HepG2 (cell line): ENCODE data around the gene URM1. TPM values are rescaled to one million over a fixed set of nuclear protein-coding genes. Genes with fewer than 3 reads are reported as not detected.

Experiments used
- ATAC-seq: fragments of 200-7000 bp; cut with Tn5 transposase; 3 replicates; pipeline ENCODE4 v1.9.1; 2020; ENCODE audit warnings: mild to moderate bottlenecking, moderate library complexity
- BruUV-seq: library from RNA; stranded (reverse); fragments of 400-500 nt; replicated peaks from 2 replicates; lab custom pipeline; 2021; lab: Mats Ljungman, UMichigan
- CTCF ChIA-PET: fragments of 300-600 bp; formaldehyde crosslinking; extraction: SDS; loops from one replicate; lab custom pipeline; 2021; ENCODE audit warnings: low total read pairs, inconsistent platforms, low intra/inter-chr PET ratio; lab: Yijun Ruan, JAX
- POLR2A ChIA-PET: fragments of 350-600 bp; sonication (Branson Sonifier 250); formaldehyde crosslinking; loops from one replicate; lab custom pipeline; 2020; ENCODE audit warnings: antibody characterized with exemption, inconsistent platforms; lab: Yijun Ruan, JAX
- DNase-seq: peaks from one replicate; pipeline ENCODE4 v3.0.0-alpha.2; 2015; ENCODE audit warnings: low spot score
- FAIRE-seq: peaks from 3 replicates; lab custom pipeline; 2011; peaks lifted over from hg19 to GRCh38; lab: Jason Lieb, UNC
- H2AFZ ChIP-seq: one replicate; pipeline ENCODE4 v1.6.1; 2011; ENCODE audit warnings: low read length, inconsistent platforms
- H3K27ac ChIP-seq: fragments of 300-600 bp; 3 replicates; pipeline ENCODE4 v1.8.0; 2011; ENCODE audit warnings: mixed run types, mild to moderate bottlenecking, mixed read lengths, low read length, inconsistent platforms; ENCODE audit not compliant: insufficient read depth; ENCODE audit errors: extremely low read length
- H3K27me3 ChIP-seq, 2 experiments: fragments of 200-600 bp in 1 of 2; 2 replicates in 1 of 2; 3 replicates in 1 of 2; pipeline versions ENCODE4 v1.6.0 to v1.8.0; 2011; ENCODE audit warnings: low read length in 2 of 2, mild to moderate bottlenecking in 2 of 2, moderate library complexity in 2 of 2, inconsistent platforms in 1 of 2; ENCODE audit not compliant: insufficient read depth in 2 of 2, control insufficient read depth in 1 of 2
- H3K36me3 ChIP-seq, 2 experiments: fragments of 200-600 bp in 1 of 2; replicated peaks in 1 of 2; 2 replicates in 1 of 2; 3 replicates in 1 of 2; pipeline versions ENCODE4 v1.5.1 to v1.8.0; 2011; ENCODE audit warnings: low read length in 2 of 2, inconsistent platforms in 1 of 2; ENCODE audit not compliant: insufficient read depth in 2 of 2, control insufficient read depth in 1 of 2
- H3K4me1 ChIP-seq: 2 replicates; pipeline ENCODE4 v1.5.1; 2012; ENCODE audit warnings: low read length, inconsistent platforms; ENCODE audit not compliant: insufficient read depth
- H3K4me2 ChIP-seq: 2 replicates; pipeline ENCODE4 v1.6.0; 2011; ENCODE audit warnings: low read depth, low read length, inconsistent platforms
- H3K4me3 ChIP-seq, 3 experiments: fragments of 200-600 bp in 1 of 3; sonication (generic), shearing (Covaris generic) in 1 of 3; replicated peaks in 1 of 3; 2 replicates each; pipeline ENCODE4 v1.5.1; 2011 to 2016; ENCODE audit warnings: low read length in 3 of 3, inconsistent platforms in 2 of 3, low read depth in 2 of 3, mild to moderate bottlenecking in 2 of 3, control low read depth in 1 of 3, mixed read lengths in 1 of 3; ENCODE audit not compliant: insufficient read depth in 1 of 3
- H3K79me2 ChIP-seq: one replicate; pipeline ENCODE4 v1.6.1; 2011; ENCODE audit warnings: low read length, inconsistent platforms; ENCODE audit not compliant: insufficient read depth
- H3K9ac ChIP-seq: 2 replicates; pipeline ENCODE4 v1.6.0; 2011; ENCODE audit warnings: mild to moderate bottlenecking, low read depth, low read length, inconsistent platforms; ENCODE audit not compliant: insufficient read depth
- H3K9me3 ChIP-seq: 2 replicates; pipeline ENCODE4 v1.5.1; 2012; ENCODE audit warnings: mild to moderate bottlenecking, low read length
- H4K20me1 ChIP-seq: 2 replicates; pipeline ENCODE4 v1.6.0; 2011; ENCODE audit warnings: inconsistent platforms, mild to moderate bottlenecking, low read length, moderate library complexity; ENCODE audit not compliant: insufficient read depth
- AGO2 ChIP-seq: fragments of 200-400 bp; formaldehyde crosslinking; optimal IDR thresholded peaks from 2 replicates; pipeline ENCODE3; 2017; ENCODE audit warnings: mild to moderate bottlenecking, low read depth, low read length, moderate library complexity
- ATF2 ChIP-seq: sonication (generic); formaldehyde crosslinking; IDR thresholded peaks from 2 replicates; pipeline ENCODE4 v1.4.0; 2020; ENCODE audit warnings: missing genetic modification reagents
- ATF7-NPFF ChIP-seq: sonication (generic); formaldehyde crosslinking; IDR thresholded peaks from 2 replicates; pipeline ENCODE4 v1.8.1; 2023; ENCODE audit warnings: mild to moderate bottlenecking, low read depth, missing genetic modification reagents, moderate library complexity
- CBX5 ChIP-seq: sonication (generic); formaldehyde crosslinking; IDR thresholded peaks from 2 replicates; pipeline ENCODE4 v1.4.0; 2020; ENCODE audit warnings: missing genetic modification reagents, borderline replicate concordance
- DBP ChIP-seq: sonication (generic); formaldehyde crosslinking; IDR thresholded peaks from 2 replicates; pipeline ENCODE4 v1.4.0; 2020; ENCODE audit warnings: missing genetic modification reagents; ENCODE audit errors: not compliant biosample characterization
- GLI4 ChIP-seq: sonication (generic); formaldehyde crosslinking; IDR thresholded peaks from 2 replicates; pipeline ENCODE4 v1.5.1; 2020; ENCODE audit warnings: missing genetic modification reagents, mild to moderate bottlenecking, moderate library complexity, borderline replicate concordance
- HOMEZ ChIP-seq: IDR thresholded peaks from 2 replicates; pipeline ENCODE4 v1.6.1; 2016; ENCODE audit warnings: low read depth
- KDM5A ChIP-seq: fragments of 200-600 bp; sonication (generic); IDR thresholded peaks from 2 replicates; pipeline ENCODE4 v1.7.0; 2018; ENCODE audit warnings: antibody characterized with exemption, mild to moderate bottlenecking, low read length, borderline replicate concordance
- SETDB1 ChIP-seq: sonication (generic); formaldehyde crosslinking; IDR thresholded peaks from 2 replicates; pipeline ENCODE4 v1.5.1; 2020; ENCODE audit warnings: missing genetic modification reagents, mild to moderate bottlenecking, borderline replicate concordance
- SMYD3 ChIP-seq: sonication (generic); formaldehyde crosslinking; IDR thresholded peaks from 2 replicates; pipeline ENCODE4 v1.8.1; 2023; ENCODE audit warnings: mild to moderate bottlenecking, missing genetic modification reagents
- ZMAT5 ChIP-seq: sonication (generic); formaldehyde crosslinking; IDR thresholded peaks from 2 replicates; pipeline ENCODE4 v1.5.0; 2020; ENCODE audit warnings: mild to moderate bottlenecking, low read depth, missing genetic modification reagents, borderline replicate concordance
- ZNF563 ChIP-seq: sonication (generic); formaldehyde crosslinking; IDR thresholded peaks from 2 replicates; pipeline ENCODE4 v1.8.0; 2022; ENCODE audit warnings: mild to moderate bottlenecking, moderate library complexity, missing genetic modification reagents
- ZZZ3 ChIP-seq: sonication (generic); formaldehyde crosslinking; IDR thresholded peaks from 2 replicates; pipeline ENCODE4 v1.4.0; 2020; ENCODE audit warnings: missing genetic modification reagents, mild to moderate bottlenecking, borderline replicate concordance
- WGBS: methylation state at CpG from one replicate; pipeline ENCODE4 v1.1.6; 2017; ENCODE audit warnings: low lambda C conversion rate; 5-methylcytosine and 5-hydroxymethylcytosine counted together
- in situ Hi-C: cut with HindIII; loops from 2 replicates; pipeline ENCODE4 v1.10.0; 2017; ENCODE audit warnings: low pct_unique_long_range_greater_than_20kb; ENCODE audit not compliant: extremely low pct_ligation_motif_present
- intact Hi-C: fragments of 100-400 bp; cut with micrococcal nuclease; formaldehyde crosslinking; loops from one replicate; pipeline ENCODE4 v1.10.0; 2022; ENCODE audit not compliant: unreplicated experiment
- polyA plus RNA-seq, 8 experiments: library from polyadenylated mRNA; depleted of rRNA in 3 of 8; stranded (reverse) in 7 of 8; unstranded in 1 of 8; fragments of >200 nt; fragmentation: Illumina TruSeq in 4 of 8; extraction: Trizol in 4 of 8; gene quantifications; 2 replicates each; pipeline versions ENCODE4 v1.2.1 to v1.2.3, GENCODE V29; 2011 to 2016; ENCODE audit warnings: low read depth in 4 of 8, missing spikeins in 1 of 8, mixed read lengths in 1 of 8; ENCODE audit not compliant: insufficient read depth in 1 of 8
- total RNA-seq, 5 experiments: library from RNA; depleted of rRNA; stranded (reverse); fragments of >200 nt; fragmentation: Illumina TruSeq; extraction: Trizol; gene quantifications; 2 replicates each; pipeline ENCODE4 v1.2.3, GENCODE V29; 2016; ENCODE audit warnings: low read depth in 1 of 5

URM1 gene
- total and polyA plus RNA-seq, 2 of the 13 experiments (the other 11 are each of a cell fraction or from before 2014, with no cell fraction given), result 37.1 to 41.3 TPM

GRCh38 chr9:128335914-128336313 lies 35.3 kb upstream of the URM1 start:
- in situ Hi-C loops, result no loop called here
- 90% methylated on average over 2 of the region's 2 CpGs for WGBS
- FAIRE-seq (no peak), ATAC-seq (no peak), DNase-seq (no peak)
- Histone ChIP-seq H3K36me3 (peaks cover 4 to 18% of the 10 kb centered on the region in 2 experiments; a peak in 4 of 5 replicates), H2AFZ (no peak overlapping the region), H3K4me1 (peaks cover 14% of the 10 kb centered on the region), H3K4me3 (no peak overlapping the region), H3K79me2 (no peaks in the 10 kb centered on the region), H3K9me3 (no peaks in the 10 kb centered on the region), H3K9ac (no peak overlapping the region), H3K4me2 (no peak overlapping the region), H3K27me3 (no peaks in the 10 kb centered on the region), H3K27ac (no peak overlapping the region), H4K20me1 (no peaks in the 10 kb centered on the region)
- CTCF ChIA-PET, result no interaction called here
- BruUV-seq, result no TSS peak
- POLR2A ChIA-PET, result no interaction called here
- intact Hi-C loops, result no loop called here
- TF ChIP-seq ZMAT5 (CRISPR knock-in tag) (no peak), AGO2 (peak; percentile 60), KDM5A (no peak)

- no TSS peak for BruUV-seq
- no peak for TF ChIP-seq SETDB1 (CRISPR knock-in tag)
- TF ChIP-seq ATF7-NPFF (CRISPR knock-in tag), result no peak
- no peak for TF ChIP-seq ZNF563
- TF ChIP-seq GLI4 (CRISPR knock-in tag), result no peak
- no peak for TF ChIP-seq SMYD3 (CRISPR knock-in tag)
- TF ChIP-seq HOMEZ (CRISPR knock-in tag), result no peak
- no peak for TF ChIP-seq DBP (CRISPR knock-in tag)
- TF ChIP-seq ZZZ3 (CRISPR knock-in tag), result no peak
- no peak for TF ChIP-seq ATF2
- TF ChIP-seq CBX5 (CRISPR knock-in tag), result no peak
Observed at GRCh38 chr9:128337936-128338335, 33.2 kb upstream of the URM1 start.

More at GRCh38 chr9:128337936-128338335, 33.2 kb upstream of the URM1 start:
- Histone ChIP-seq H3K27me3 (no peaks in the 10 kb centered on the region), H3K4me2 (no peak overlapping the region), H3K9me3 (no peaks in the 10 kb centered on the region), H3K27ac (no peak overlapping the region), H3K4me3 (no peak overlapping the region), H3K79me2 (no peaks in the 10 kb centered on the region), H3K4me1 (peaks cover 18% of the 10 kb centered on the region), H2AFZ (no peak overlapping the region), H3K9ac (no peak overlapping the region), H4K20me1 (no peaks in the 10 kb centered on the region), H3K36me3 (peaks cover 1 to 9% of the 10 kb centered on the region in 2 experiments; a peak in 4 of 5 replicates)
- DNase-seq, result no peak
- intact Hi-C loops, result no loop called here
- 96% methylated on average over 7 of the region's 7 CpGs for WGBS
- in situ Hi-C loops, result no loop called here
- ATAC-seq, result no peak
- ChIA-PET CTCF (no interaction called here), POLR2A (no interaction called here)
- FAIRE-seq, result no peak
